ENCODE measurements around the gene OPCML. TPM values are rescaled to one million over a fixed set of nuclear protein-coding genes. Genes with fewer than 3 reads are reported as not detected.

The OPCML gene
- total and polyA plus RNA-seq, 2 donors from 2014 or later = 0.77 to 1.1 TPM

- Histone ChIP-seq H3K27me3 (ENCODE audit: control insufficient read depth, insufficient read depth, low read length) (no peaks in the 10 kb centered on the region), H3K4me3 (ENCODE audit: low read length in 3 of 3) (no peak overlapping the region), H3K9ac (ENCODE audit: low read length in 3 of 3) (no peak overlapping the region), H3K4me1 (ENCODE audit: control insufficient read depth in 2 of 3, insufficient read depth in 2 of 3, low read depth in 1 of 3, low read length in 3 of 3) (no peaks in the 10 kb centered on the region), H3K36me3 (ENCODE audit: control insufficient read depth in 2 of 3, insufficient read depth in 3 of 3, low read length in 3 of 3) (no peaks in the 10 kb centered on the region), H3K27ac (ENCODE audit: low read depth in 2 of 2, low read length in 2 of 2) (no peak overlapping the region), H3K9me3 (ENCODE audit: control insufficient read depth in 2 of 3, insufficient read depth in 1 of 3, low read length in 3 of 3) (no peaks in the 10 kb centered on the region)
- intact Hi-C loops (cut with DNase I) = no loop called here
- no peak for FAIRE-seq
- peak in 2 of 5 donors; percentile 7 to 18 for DNase-seq
- TF ChIP-seq, protein P1, sequence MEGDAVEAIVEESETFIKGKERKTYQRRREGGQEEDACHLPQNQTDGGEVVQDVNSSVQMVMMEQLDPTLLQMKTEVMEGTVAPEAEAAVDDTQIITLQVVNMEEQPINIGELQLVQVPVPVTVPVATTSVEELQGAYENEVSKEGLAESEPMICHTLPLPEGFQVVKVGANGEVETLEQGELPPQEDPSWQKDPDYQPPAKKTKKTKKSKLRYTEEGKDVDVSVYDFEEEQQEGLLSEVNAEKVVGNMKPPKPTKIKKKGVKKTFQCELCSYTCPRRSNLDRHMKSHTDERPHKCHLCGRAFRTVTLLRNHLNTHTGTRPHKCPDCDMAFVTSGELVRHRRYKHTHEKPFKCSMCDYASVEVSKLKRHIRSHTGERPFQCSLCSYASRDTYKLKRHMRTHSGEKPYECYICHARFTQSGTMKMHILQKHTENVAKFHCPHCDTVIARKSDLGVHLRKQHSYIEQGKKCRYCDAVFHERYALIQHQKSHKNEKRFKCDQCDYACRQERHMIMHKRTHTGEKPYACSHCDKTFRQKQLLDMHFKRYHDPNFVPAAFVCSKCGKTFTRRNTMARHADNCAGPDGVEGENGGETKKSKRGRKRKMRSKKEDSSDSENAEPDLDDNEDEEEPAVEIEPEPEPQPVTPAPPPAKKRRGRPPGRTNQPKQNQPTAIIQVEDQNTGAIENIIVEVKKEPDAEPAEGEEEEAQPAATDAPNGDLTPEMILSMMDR (IDR thresholded peaks at IDR 0.05; ENCODE audit: borderline replicate concordance, extremely low read depth, insufficient read depth) = no peak
These were observed 201.3 kb downstream of the OPCML start for GRCh38 chr11:133331031-133331430.

GRCh38 chr11:133326849-133327248 is 205.5 kb downstream of the OPCML start:
- DNase-seq (no peak), FAIRE-seq (no peak)
- no peaks in the 10 kb centered on the region for H3K9me3 ChIP-seq (ENCODE audit: control insufficient read depth in 2 of 3, insufficient read depth in 1 of 3, low read length in 3 of 3)
- H3K27ac ChIP-seq (ENCODE audit: low read depth in 2 of 2, low read length in 2 of 2) = no peak overlapping the region
- no peaks in the 10 kb centered on the region for H3K4me1 ChIP-seq (ENCODE audit: control insufficient read depth in 2 of 3, insufficient read depth in 2 of 3, low read depth in 1 of 3, low read length in 3 of 3)
- H3K27me3 ChIP-seq (ENCODE audit: control insufficient read depth, insufficient read depth, low read length) = no peaks in the 10 kb centered on the region
- no peak overlapping the region for H3K9ac ChIP-seq (ENCODE audit: low read length in 3 of 3)
- TF ChIP-seq, protein P1 (IDR thresholded peaks at IDR 0.05; ENCODE audit: borderline replicate concordance, extremely low read depth, insufficient read depth) = no peak
- no peaks in the 10 kb centered on the region for H3K36me3 ChIP-seq (ENCODE audit: control insufficient read depth in 2 of 3, insufficient read depth in 3 of 3, low read length in 3 of 3)
- intact Hi-C loops (cut with DNase I) = no loop called here
- H3K4me3 ChIP-seq (ENCODE audit: low read length in 3 of 3) = no peak overlapping the region

DNA sequence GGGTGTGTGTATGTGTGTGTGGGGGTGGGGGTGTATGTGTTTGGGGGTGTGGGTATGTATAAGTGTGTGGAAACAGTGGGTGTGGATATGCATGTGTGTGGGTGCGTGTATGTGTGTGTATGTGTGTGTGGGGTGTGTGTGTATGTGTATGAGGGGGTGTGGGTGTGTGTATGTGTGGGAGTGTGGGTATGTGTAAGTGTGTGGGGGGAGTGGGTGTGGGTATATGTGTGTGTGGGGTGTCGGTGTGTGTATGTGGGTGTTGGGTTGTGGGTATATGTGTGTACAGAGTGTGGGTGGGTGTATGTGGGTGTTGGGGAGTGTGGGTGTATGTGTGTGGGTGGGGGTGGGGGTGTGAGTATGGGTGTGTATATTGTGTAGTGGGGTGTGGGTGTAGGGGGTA is 206.0 kb downstream of the OPCML start:
- TF ChIP-seq, protein P1 (IDR thresholded peaks at IDR 0.05; ENCODE audit: borderline replicate concordance, extremely low read depth, insufficient read depth) = no peak
- H3K9me3 ChIP-seq (ENCODE audit: control insufficient read depth in 2 of 3, insufficient read depth in 1 of 3, low read length in 3 of 3) = no peaks in the 10 kb centered on the region
- no peak overlapping the region for H3K27ac ChIP-seq (ENCODE audit: low read depth in 2 of 2, low read length in 2 of 2)
- no peaks in the 10 kb centered on the region for H3K27me3 ChIP-seq (ENCODE audit: control insufficient read depth, insufficient read depth, low read length)
- H3K36me3 ChIP-seq (ENCODE audit: control insufficient read depth in 2 of 3, insufficient read depth in 3 of 3, low read length in 3 of 3) = no peaks in the 10 kb centered on the region
- H3K9ac ChIP-seq (ENCODE audit: low read length in 3 of 3) = no peak overlapping the region
- no peaks in the 10 kb centered on the region for H3K4me1 ChIP-seq (ENCODE audit: control insufficient read depth in 2 of 3, insufficient read depth in 2 of 3, low read depth in 1 of 3, low read length in 3 of 3)
- no peak overlapping the region for H3K4me3 ChIP-seq (ENCODE audit: low read length in 3 of 3)
- FAIRE-seq = no peak
- DNase-seq = no peak
- intact Hi-C loops (cut with DNase I) = no loop called here

DNA sequence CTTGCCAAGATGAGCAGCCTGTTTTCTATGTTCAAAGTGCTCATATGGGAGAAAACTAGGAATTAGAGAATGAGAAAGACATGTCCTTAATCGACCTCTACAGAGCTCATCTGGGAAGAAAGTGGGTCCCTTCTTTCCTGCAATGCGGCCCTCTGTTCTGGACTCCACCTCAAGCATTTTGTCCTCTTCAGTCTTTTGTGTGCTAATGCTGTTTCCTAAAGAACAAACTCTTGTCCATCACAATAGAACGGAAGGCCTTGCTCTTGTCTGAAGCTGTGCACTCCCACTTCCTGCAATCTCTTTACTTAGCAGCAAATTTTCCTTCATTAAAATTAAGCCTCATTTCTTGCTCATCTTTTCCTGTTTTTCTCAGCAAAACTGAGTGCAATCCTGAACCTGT is 206.6 kb downstream of the OPCML start:
- FAIRE-seq = no peak

More for the DNA sequence above, 206.6 kb downstream of the OPCML start:
- no peak overlapping the region for H3K27ac ChIP-seq (ENCODE audit: low read depth in 2 of 2, low read length in 2 of 2)
- H3K4me3 ChIP-seq (ENCODE audit: low read length in 3 of 3) = no peak overlapping the region
- intact Hi-C loops (cut with DNase I) = no loop called here
- no peaks in the 10 kb centered on the region for H3K36me3 ChIP-seq (ENCODE audit: control insufficient read depth in 2 of 3, insufficient read depth in 3 of 3, low read length in 3 of 3)
- no peak for DNase-seq
- no peaks in the 10 kb centered on the region for H3K27me3 ChIP-seq (ENCODE audit: control insufficient read depth, insufficient read depth, low read length)
- no peaks in the 10 kb centered on the region for H3K4me1 ChIP-seq (ENCODE audit: control insufficient read depth in 2 of 3, insufficient read depth in 2 of 3, low read depth in 1 of 3, low read length in 3 of 3)
- H3K9ac ChIP-seq (ENCODE audit: low read length in 3 of 3) = no peak overlapping the region
- H3K9me3 ChIP-seq (ENCODE audit: control insufficient read depth in 2 of 3, insufficient read depth in 1 of 3, low read length in 3 of 3) = no peaks in the 10 kb centered on the region
- TF ChIP-seq, protein P1 (IDR thresholded peaks at IDR 0.05; ENCODE audit: borderline replicate concordance, extremely low read depth, insufficient read depth) = no peak

Data from kidney (tissue), 14 donors.